GM19395 (cell line): Measurements from ENCODE around the gene ANKS3.

Source experiments
- ATAC-seq: cut with Tn5 transposase; IDR thresholded peaks from one replicate; pipeline ENCODE4 v1.9.1; 2021; ENCODE audit warnings: mild to moderate bottlenecking, moderate library complexity; ENCODE audit not compliant: unreplicated experiment

Gene ANKS3

DNA sequence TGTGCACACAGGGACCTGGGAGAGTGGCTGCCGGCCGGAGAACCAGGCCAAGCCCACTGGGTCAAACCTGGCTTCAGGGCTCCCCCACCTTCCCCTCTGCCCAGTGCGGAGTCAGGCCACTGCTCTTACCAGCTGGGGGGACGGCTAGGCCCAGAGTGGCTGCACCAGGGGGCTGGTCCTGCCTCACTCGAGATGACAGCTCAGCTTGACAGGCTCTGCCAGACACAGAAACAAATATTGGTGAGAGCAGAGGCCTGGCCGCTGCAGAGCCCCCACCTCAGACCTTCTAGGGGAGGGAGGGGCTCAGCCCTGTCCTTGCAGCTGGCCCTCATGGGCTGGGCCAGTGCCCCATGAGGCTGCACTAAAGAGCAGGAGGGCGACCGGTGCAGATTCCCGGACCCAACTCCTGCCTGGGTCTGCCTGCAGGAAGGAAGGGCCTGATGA, 36.2 kb downstream of the ANKS3 start:
- ATAC-seq, result no peak

DNA sequence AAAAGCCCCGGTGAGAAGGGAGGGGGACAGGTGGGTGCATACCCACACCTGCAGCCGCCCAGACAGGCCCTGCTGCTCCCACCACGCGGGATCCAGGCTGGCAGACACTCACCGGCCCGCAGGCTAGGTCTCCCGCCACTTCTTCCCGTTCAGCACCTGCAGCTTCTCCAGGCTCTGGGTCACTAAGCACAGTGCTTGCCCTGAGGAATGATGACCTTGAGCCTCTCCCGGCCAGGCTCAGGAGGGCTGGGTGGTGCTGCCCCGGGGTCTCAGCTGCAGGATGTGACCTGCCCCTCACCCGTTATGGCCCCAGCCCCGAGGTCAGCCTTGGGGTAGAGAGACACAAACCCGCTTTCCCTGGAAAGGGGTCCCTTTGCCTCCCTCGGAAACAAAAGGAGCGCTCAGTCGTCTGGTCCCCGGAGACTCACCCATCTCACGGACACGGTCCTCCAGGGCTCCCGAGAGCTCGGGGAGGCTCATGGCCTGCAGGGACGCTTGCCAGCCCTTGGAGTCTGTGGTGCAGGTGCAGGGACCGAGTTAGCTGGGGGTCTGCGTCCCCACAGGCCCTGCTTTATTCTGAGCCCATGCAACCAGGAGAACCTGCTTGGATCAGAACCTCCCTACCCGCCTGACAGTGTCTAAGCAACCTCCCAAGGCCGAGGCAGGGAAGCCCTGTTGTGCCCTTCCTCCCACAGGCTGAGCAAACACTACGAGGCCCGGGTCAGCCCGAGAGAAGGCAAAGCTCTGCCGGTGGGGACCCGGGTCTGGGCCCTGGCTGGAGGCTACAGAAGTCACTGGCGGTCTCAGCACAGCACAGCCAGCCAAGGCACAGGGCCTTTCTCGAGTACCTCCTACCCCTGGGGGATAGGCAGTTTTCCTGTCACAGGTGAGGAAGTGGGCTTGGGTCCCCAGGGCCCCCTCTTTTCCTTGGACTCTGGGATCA, 36.9 kb downstream of the ANKS3 start:
- no peak for ATAC-seq

DNA sequence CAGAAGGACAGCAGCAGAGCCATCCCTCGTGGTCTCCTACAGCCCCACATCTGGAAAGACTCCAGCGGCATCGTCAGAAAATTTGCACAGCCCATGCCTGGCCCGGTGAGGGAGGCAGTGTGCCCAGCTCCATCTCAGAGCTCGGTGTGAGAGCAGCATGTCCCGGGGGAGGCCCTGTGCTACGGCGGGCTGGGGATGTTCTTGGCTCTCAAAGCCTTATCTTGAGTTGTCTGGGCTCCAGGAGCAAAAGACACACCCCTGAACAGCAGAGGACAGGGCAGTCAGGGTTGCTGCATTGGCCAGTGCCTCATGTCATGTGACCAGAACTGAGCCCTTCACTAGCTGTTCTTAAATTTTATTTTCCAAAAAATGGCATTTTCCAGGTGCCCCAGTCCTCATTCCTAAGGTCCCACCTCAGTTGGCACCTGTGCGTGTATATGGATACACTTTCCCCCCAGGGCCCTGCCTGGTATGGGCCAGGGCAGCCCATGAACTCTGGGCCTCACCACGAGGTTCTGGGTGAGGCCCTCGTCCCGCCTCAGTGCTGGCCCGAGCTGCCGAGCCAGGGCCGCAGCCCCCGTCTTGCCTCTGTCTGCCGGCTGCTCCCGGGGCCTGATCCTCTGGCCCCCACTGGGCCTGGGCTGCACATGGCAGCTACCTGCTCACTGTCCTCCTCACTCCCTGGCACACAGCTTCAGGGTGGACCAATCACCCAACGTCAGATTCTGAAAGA, 37.7 kb downstream of the ANKS3 start:
- ATAC-seq, result no peak

DNA sequence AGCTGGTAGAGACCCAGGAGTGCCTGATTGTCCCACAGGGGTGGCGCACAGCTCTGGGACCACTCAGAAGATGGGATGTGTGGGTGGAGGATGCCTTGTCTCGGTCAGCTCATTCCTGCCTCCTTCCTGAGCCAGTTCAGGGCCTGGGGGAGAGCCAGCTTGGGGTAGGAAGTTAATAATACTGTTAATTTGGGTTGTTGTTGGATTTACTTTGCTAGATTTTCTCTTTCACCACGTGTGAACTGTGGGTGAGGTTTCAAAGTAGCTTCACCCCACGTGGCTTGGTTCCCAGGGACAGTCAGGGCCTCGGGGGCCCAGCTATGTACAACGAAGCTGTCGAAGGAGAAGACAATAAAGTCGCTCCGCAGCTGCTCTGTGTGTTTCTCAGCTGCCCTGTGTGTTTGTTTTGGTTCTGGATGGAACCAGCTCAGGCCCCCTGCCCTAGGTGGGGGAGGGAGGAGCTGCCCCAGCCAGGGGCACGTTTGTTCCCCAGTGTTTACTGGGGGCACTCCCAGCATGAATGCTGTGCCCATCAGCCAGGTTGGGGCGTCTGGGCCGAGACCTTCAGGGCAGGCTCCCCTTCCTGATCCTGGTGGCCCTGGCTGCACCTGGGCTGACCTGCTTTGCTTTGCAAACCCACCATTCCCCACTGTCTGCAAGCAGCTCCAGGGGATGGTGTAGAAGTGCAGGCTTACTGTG, 38.4 kb downstream of the ANKS3 start:
- ATAC-seq, result no peak

DNA sequence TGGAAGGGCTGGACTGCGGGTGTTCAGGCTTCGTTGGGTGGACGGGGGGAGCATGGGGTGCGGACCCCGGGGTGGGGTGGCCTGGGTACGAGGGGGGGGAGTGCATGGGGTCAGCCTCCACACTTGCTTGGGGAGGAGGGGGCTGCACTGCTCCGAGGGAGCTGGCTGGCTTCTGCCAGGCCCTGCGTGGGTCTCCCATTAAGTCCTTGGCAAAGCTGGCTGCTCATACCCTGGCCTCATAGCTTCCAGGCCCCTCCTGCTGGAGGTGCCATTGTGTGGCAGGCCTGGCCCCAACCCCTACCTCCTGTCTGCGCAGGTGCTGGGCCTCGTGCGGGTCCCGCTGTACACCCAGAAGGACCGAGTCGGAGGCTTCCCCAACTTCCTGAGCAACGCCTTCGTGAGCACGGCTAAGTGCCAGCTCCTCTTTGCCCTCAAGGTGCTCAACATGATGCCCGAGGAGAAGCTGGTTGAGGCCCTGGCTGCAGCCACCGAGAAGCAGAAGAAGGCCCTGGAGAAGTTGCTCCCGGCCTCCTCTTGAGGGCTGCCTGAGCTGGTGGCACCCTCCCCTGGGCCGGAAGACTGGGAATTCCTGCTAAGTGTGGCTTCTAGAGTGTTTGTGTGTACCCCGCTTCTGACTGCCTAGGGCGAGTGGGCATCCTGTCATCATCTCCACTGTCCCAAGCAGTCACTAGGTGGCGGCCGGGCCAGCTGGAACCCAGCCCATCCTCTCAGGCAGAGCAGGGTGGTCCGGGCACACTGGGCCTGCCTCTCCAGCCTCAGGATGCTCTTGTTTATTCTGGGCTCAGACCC, 39.2 kb downstream of the ANKS3 start:
- no peak for ATAC-seq

DNA sequence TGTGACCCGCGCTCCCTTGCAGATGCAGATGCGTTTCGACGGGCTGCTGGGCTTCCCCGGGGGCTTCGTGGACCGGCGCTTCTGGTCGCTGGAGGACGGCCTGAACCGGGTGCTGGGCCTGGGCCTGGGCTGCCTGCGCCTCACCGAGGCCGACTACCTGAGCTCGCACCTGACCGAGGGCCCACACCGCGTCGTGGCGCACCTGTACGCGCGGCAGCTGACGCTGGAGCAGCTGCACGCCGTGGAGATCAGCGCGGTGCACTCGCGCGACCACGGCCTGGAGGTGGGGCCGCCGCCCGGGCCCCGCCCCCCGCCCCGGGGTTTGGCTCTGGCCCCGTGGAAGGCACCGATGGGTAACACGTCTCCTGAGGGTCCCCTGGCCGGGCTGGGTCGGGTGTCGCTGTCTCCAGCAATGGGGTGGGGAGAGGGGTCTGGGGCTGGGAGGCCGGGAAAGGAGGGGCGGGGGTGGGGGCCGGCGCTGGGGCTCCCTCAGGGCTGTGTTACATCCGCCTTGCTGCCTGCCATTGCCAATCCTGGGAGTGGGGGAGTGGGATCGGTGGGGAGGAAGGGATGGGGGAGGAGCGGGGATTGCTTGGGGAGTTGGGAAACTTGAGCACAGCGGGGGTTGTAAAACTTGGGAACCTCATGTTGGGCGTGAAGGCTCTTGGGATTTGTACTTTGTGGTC, 40.0 kb downstream of the ANKS3 start:
- ATAC-seq, result peak; percentile 13

DNA sequence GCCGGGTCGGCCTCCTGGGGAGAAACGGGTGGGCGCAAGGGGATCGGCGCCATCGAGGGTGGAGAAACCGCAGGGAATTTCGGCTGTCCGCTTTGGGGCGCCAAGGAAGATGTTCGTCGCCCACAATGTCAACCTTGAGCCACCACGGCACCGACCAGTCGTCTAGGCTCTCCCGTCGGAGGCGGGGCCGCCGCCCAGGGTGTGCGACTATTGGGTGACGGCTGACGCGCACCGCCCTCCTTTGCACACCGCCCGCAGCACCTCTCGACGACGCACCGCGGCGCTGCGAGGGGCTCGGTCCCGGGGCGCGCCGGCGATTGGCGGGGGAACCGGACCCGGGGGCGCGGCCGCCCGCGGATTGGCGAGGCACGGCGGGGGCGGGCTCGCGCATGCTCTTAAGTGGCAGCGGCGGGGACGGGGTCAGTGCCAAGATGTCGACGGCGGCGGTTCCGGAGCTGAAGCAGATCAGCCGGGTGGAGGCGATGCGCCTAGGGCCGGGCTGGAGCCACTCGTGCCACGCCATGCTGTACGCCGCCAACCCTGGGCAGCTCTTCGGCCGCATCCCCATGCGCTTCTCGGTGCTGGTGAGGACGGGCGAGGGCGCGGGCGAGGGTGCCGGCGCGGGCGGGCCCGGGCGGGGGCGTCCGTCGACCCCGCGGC, 40.6 kb downstream of the ANKS3 start, which contains the start of gene NUDT16L1:
NUDT16L1 (plus strand) TSS at position 267 of the 660 bp plus-strand sequence; CDS start at position 432, 165 bp downstream.
- peak; percentile 95 for ATAC-seq

DNA sequence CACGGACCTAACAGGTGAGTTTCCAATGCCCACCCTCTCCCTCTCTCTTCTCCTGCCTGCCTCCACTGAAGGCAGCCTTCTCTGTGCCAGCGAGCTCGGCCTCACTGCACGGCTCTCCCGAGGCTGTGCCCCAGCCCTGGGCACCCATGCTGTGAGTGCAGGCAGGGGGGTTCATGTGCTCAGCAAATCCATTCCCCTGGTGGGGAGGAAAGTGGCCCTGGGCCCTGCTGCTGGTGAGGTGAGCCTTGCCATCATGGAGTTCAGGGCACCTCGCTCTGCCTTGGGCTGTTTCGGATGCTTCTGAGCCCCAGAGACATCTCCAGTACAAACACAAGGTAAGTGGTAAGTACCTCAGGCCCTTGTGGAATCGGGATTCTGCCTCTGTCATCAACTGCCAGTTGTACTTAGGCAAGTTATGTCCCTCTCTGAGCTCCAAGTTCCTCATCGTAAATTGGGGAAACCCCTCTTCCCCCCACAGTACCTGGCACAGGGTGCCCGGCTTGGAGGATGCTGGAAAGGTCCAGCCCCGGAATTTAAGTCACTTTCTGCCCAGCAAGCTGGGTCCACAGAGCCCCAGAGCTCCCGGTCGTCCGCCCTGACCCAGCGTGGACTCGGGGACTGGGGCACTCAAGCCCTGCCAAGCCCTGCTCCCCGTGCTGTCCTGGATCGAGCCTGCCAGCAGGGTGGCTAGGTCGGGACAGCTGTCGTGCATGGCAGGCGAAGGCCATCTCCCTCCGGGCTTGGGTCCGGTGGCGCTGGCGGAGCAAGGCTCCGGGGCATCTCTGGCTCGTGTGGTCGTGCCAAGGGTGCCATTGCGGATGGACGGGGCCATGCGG, 41.4 kb downstream of the ANKS3 start:
- ATAC-seq, result peak; percentile 34

DNA sequence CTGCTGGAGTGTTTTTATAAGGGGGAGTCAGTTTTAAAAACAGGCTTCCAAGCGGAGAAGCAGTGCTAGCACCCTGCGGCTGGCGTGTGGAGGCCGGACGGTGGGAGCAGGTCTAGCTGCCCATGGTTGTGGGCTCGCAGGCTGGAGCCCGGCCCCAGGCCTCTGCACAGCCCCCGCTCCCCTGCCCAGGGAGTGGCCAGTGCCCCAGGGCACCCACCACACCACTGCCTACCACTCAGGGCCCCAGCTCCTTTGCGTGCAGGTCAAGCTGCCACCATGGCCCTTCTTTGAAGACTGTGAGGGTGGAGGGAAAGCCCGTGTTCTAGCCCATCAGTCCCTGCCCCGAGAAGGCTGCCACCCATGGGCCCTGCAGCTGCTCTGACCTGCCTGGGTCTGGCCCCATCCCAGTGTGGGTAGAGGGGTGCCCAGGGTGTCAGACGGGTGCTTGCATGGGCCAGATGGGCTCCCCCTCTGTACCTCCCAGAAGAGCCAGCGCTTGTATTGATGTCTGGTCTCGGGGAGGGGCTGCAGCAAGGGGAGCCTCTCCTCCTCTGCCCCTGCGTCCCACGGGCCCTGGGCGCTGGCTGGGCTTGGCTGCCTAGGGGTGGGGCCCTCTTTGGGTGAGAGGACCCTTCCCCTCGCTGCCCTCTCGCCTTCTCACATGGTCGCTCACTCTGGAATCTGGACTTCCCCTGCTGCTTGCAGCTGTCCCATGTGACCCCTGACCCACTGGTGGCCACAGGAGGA, 42.2 kb downstream of the ANKS3 start:
- no peak for ATAC-seq

DNA sequence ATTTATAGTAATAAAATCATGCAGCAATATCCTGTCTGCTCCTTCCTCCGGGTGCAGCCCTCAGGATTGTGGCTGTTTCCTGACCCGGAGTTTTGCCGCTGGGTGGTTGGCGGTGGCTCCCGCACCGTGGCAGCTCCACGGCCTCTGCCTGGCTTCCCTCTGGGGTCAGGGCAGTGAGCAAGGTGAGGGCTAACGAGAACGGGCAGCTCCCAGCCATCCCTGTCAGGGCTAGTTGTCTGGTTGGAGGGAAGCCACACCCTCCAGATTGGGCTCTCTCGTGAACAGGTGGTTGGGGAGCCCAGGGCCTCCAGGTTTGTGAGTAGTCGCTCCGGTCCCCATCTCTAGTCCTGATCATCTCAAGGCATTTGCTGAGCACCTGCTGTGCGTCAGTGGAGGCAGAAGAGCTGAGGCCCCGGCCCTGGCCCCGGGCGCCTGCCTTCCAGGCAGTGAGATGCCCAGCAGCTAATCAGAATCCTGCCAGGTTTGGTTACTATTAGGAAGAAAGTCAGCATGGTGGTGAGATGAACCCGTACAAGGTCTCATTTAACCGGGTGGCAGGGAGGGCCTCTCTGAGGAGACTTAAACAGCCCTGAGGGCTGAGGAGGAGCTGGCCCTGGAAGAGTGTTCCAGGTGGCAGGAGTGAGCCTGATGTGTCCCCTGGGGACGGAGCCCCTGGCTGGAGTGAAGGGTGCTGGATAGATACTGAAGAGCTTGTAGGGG, 43.0 kb downstream of the ANKS3 start:
- ATAC-seq, result no peak

DNA sequence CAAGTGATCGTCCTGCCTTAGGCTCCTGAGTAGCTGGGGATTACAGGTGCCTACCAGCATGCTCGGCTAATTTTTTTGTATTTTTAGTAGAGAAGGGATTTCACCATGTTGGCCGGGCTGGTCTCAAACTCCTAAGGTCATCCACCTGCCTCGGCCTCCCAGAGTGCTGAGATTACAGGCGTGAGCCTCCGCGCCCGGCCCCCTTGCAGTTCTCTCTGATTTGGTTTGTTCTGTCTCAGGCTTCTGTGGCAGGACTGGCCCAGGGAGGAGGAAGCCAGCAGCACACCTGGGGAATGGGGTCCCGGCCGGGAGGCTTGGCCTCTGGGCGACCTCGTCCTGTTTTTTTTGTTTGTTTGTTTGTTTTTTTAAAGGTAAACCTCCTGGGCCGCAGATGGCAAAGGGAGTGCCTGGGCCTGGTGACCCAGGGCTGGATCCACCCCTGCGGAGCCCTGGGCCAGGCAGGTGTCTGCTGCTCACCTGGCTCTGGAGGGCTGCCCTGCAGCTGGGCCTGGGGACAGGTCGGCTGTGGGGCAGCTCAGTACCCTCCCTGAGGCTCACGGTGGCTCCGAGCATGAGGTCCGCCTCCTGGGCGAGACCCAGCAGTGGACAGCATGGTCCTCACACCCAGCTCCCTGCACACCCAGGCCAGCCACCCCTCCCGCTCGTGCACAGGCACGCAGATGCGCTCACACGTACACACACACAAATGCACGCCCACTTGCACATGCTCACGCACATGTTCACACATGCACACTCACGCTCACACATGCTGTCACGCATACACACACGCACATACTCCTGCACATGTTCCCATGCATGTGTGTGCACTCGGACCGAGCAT, 44.0 kb downstream of the ANKS3 start:
- ATAC-seq, result no peak

DNA sequence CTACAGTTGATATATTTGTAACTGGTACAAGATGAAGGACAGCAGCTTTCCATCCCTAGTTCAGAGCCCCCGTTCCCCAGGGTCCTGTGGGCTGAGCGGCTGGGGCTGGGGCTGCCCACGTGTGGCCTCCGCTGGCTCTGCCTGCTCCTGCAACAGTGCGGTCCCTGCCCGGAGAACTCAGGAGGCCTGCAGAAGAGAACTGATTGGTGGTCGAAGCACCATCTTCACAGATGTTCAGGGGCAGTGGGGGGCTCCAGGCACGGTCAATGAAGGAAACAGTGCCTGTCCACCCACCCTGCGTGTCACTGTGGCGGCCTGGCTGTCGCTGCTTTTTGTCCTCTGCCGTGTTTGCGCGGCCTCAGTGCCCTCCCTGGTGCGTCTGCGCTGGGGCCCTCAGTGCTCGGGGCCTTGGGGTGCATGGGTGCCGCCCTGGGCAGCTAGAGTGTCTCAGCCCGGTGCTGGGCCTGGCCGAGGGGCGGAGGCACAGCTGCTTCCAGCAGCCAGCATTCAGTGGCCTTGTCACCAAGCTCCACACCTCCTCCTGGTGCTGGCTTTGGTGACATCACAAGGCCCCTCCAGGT, 44.9 kb downstream of the ANKS3 start:
- ATAC-seq, result no peak

DNA sequence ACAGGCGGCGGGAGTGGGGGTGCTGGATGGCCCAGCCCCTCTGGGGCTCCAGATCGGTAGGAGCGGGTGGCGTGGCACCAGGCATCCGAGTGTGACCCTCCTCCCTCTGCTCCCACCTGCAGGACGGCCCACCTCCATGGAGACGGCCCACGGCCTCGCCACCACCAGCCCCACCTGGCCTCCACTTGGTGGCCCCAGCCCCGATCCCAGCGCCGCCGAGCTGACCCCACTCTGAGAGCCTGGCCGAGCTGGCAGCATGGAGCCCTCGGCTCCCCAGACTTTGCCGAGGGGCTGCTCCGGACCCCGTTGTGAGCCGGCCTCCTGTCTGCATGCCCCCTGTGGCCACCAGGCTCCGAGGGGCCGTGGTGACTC, 45.4 kb downstream of the ANKS3 start:
- no peak for ATAC-seq

DNA sequence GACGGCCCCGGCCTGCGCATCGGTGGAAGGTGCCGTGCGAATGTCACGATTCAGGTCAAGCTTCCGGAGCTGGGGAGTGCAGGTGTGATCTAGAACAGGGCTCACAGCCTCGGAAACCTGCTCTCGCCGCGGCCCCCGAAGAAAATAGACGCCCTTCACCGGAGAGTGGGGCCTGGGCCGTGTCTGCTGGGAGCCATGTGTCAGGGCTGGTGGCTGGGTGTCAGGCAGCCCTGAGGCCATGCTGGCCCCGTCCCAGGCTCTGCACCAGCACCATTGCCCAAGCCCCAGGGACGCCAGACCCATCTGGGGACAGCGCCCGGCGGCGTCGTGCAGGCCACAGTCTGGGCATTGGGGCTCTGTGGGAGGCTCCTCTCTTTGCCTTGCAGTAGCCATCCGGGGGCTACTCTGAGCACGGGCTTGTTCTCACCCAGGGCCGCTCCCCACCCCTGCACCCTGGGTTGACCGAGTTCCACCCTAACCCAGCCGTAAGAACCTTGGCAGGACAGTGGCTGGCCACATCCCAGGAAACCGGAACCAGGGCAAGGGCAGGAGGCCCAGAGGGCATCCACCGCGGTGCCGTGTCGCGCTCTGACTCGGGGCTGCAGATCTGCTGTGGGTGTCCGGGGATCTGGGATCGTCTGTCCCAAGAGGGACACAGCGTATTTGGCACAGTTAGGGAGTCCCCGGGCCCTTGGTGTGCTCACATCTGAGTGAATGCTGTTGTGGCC, 46.0 kb downstream of the ANKS3 start:
- ATAC-seq, result no peak

DNA sequence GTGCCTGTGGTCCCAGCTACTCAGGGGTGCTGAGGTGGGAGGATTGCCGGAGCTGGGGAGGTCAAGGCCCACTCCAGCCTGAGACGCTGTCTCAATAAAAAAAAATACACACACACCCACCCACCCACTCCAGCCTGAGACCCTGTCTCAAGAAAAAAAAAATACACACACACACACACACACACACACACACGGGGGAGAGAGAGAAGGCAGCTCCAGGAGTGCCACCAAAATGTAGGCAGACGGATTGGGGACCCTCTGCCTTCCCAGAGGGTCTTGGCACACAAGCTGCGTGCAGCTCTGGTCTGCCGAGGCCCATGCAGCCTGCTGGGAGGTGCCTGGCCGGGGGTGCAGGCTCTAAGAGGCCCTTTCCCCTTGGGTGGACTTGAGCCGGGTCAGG, 46.7 kb downstream of the ANKS3 start:
- no peak for ATAC-seq
